Mesenchymal stem cell (in vitro differentiated cells and primary cell): ENCODE results near the gene PLA2G2E.
"Not testable (repeated sequence)": the region's sequence is repeated elsewhere in the genome, so short reads cannot be mapped to it uniquely, and the experiment has no call there.

Experiments used
- DNase-seq: peaks from one replicate; pipeline ENCODE4 v3.0.0-alpha.2; 2013
- H2AFZ ChIP-seq: one replicate; pipeline ENCODE4 v1.6.1; 2013; ENCODE audit warnings: low read depth, mild to moderate bottlenecking, control low read depth, inconsistent platforms, low read length, moderate library complexity
- H2AK5ac ChIP-seq: 2 replicates; pipeline ENCODE4 v1.6.1; 2013; ENCODE audit warnings: low read length, moderate library complexity, mild to moderate bottlenecking, inconsistent platforms; ENCODE audit not compliant: severe bottlenecking
- H2BK120ac ChIP-seq: one replicate; pipeline ENCODE4 v1.6.1; 2013; ENCODE audit warnings: low read depth, mild to moderate bottlenecking, inconsistent platforms, low read length, moderate library complexity
- H2BK12ac ChIP-seq, 2 experiments: one replicate each; pipeline ENCODE4 v1.6.1; 2013; ENCODE audit warnings: inconsistent platforms in 2 of 2, low read length in 2 of 2, mild to moderate bottlenecking in 2 of 2, moderate library complexity in 2 of 2, control low read depth in 1 of 2
- H2BK15ac ChIP-seq: one replicate; pipeline ENCODE4 v1.6.1; 2013; ENCODE audit warnings: mild to moderate bottlenecking, low read depth, inconsistent platforms; ENCODE audit not compliant: poor library complexity, severe bottlenecking
- H2BK5ac ChIP-seq: 2 replicates; pipeline ENCODE4 v1.6.1; 2013; ENCODE audit warnings: low read depth, mild to moderate bottlenecking, low read length, control low read depth, inconsistent platforms; ENCODE audit not compliant: poor library complexity, severe bottlenecking
- H3K14ac ChIP-seq, 2 experiments: one replicate each; pipeline ENCODE4 v1.6.1; 2013; ENCODE audit warnings: inconsistent platforms in 2 of 2, low read length in 2 of 2, control low read depth in 1 of 2, mild to moderate bottlenecking in 1 of 2, moderate library complexity in 1 of 2
- H3K18ac ChIP-seq, 2 experiments: one replicate each; pipeline ENCODE4 v1.6.1; 2013; ENCODE audit warnings: inconsistent platforms in 2 of 2, low read length in 2 of 2, control low read depth in 1 of 2, low read depth in 1 of 2, mild to moderate bottlenecking in 1 of 2
- H3K23ac ChIP-seq, 2 experiments: one replicate each; pipeline ENCODE4 v1.6.1; 2013; ENCODE audit warnings: inconsistent platforms in 2 of 2, low read length in 2 of 2, mild to moderate bottlenecking in 2 of 2, moderate library complexity in 2 of 2, control low read depth in 1 of 2
- H3K27ac ChIP-seq: 2 replicates; pipeline ENCODE4 v1.5.1; 2013; ENCODE audit warnings: mild to moderate bottlenecking, moderate library complexity, low read length, control low read depth, inconsistent platforms; ENCODE audit not compliant: poor library complexity, severe bottlenecking
- H3K27me3 ChIP-seq, 2 experiments: 2 replicates each; pipeline versions ENCODE4 v1.6.1 to v1.7.0; 2013; ENCODE audit warnings: low read length in 2 of 2, mild to moderate bottlenecking in 2 of 2, moderate library complexity in 2 of 2, control low read depth in 1 of 2, inconsistent platforms in 1 of 2; ENCODE audit not compliant: control insufficient read depth in 1 of 2, insufficient read depth in 1 of 2
- H3K36me3 ChIP-seq, 2 experiments: 2 replicates each; pipeline versions ENCODE4 v1.6.1 to v1.7.0; 2013; ENCODE audit warnings: low read length in 2 of 2, control low read depth in 1 of 2, inconsistent platforms in 1 of 2, low read depth in 1 of 2, mild to moderate bottlenecking in 1 of 2; ENCODE audit not compliant: insufficient read depth in 2 of 2, control insufficient read depth in 1 of 2
- H3K4ac ChIP-seq, 2 experiments: one replicate each; pipeline ENCODE4 v1.6.1; 2013; ENCODE audit warnings: inconsistent platforms in 2 of 2, low read length in 2 of 2, mild to moderate bottlenecking in 2 of 2, moderate library complexity in 2 of 2, control low read depth in 1 of 2, low read depth in 1 of 2
- H3K4me1 ChIP-seq: 2 replicates; pipeline ENCODE4 v1.6.1; 2013; ENCODE audit warnings: low read depth, low read length, control low read depth; ENCODE audit not compliant: control insufficient read depth, insufficient read depth
- H3K4me2 ChIP-seq: 2 replicates; pipeline ENCODE4 v1.6.1; 2013; ENCODE audit warnings: low read length, mild to moderate bottlenecking, inconsistent platforms; ENCODE audit not compliant: poor library complexity, severe bottlenecking
- H3K4me3 ChIP-seq, 2 experiments: 2 replicates each; pipeline versions ENCODE4 v1.5.1 to v1.7.0; 2013; ENCODE audit warnings: low read length in 2 of 2, mild to moderate bottlenecking in 2 of 2, control low read depth in 1 of 2, low read depth in 1 of 2; ENCODE audit not compliant: insufficient read depth in 1 of 2
- H3K79me1 ChIP-seq: replicated peaks from 2 replicates; pipeline ENCODE4 v1.6.1; 2013; ENCODE audit warnings: mild to moderate bottlenecking, control low read depth, low read length, inconsistent platforms; ENCODE audit not compliant: poor library complexity, severe bottlenecking
- H3K9ac ChIP-seq: 2 replicates; pipeline ENCODE4 v1.7.0; 2013; ENCODE audit warnings: mild to moderate bottlenecking, low read length, moderate library complexity
- H3K9me3 ChIP-seq: 2 replicates; pipeline ENCODE4 v1.7.0; 2013; ENCODE audit warnings: mild to moderate bottlenecking, low read length; ENCODE audit not compliant: control insufficient read depth
- H4K8ac ChIP-seq: one replicate; pipeline ENCODE4 v1.6.1; 2013; ENCODE audit warnings: inconsistent platforms, mild to moderate bottlenecking, low read length, moderate library complexity
- H4K91ac ChIP-seq: one replicate; pipeline ENCODE4 v1.6.1; 2013; ENCODE audit warnings: mild to moderate bottlenecking, low read length, inconsistent platforms
- WGBS: methylation state at CpG from one replicate; pipeline ENCODE4 v1.1.7; 2013; ENCODE audit warnings: mixed read lengths; 5-methylcytosine and 5-hydroxymethylcytosine counted together

PLA2G2E gene

DNA sequence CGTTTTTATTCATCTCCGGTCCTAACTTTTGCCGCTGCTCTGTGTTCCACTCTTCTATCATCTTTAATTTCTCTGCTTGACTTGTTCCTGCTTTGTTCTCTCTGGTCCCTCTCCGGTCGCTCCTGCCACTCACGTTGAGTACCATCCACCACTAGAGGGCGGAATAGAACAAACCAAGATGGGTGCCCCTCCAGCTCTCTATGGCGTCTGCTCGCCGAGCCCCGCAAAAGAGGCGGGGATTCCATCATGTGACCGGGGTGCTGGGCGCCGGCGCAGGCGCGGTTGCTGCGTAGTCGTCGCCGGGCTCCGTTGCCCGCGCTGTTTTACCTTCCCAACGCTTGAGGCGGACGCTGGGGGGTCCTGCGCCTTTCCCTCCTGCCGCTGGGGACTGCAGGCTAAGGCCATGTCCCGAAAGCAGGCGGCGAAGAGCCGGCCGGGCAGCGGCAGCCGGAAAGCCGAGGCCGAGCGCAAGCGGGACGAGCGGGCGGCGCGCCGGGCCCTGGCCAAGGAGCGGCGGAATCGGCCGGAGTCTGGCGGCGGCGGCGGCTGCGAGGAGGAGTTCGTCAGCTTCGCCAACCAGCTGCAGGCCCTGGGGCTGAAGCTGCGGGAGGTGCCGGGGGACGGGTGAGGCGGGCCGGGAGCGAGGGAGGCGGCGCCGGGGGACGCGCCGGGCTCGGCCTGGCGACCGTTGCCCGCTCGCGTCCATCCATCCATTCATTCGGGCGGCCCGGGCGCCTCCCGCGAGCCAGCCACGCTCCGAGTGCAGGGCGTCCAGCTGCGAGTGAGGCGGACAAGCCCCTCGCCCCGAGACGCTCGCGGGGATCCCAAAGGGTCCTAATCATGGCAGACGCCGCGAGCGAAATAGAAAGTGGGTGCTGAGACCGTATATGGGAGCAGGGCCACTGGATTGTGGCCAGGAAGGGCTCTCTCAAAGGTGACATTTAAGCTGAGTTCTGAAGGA, 41.0 kb downstream of the PLA2G2E start, which contains the start of gene OTUD3:
Gene OTUD3, plus strand, starts transcription at position 285 of the 961 bp plus-strand sequence. Its CDS starts 119 bp downstream, at position 404.
- Histone ChIP-seq H2BK5ac (peak within 1 kb of the TSS; percentile 78), H3K27me3 (no peaks in the 10 kb centered on the region), H3K4me3 (peak within 1 kb of the TSS; percentile 93 to 98), H3K36me3 (peaks cover 3% of the 10 kb centered on the region in 2 experiments), H3K14ac (peak within 1 kb of the TSS in 1 of 2 experiments; percentile 98), H2BK15ac (peak within 1 kb of the TSS; percentile 99), H4K91ac (peak within 1 kb of the TSS; percentile 36), H3K23ac (peak within 1 kb of the TSS in 1 of 2 experiments; percentile 28), H3K27ac (peak within 1 kb of the TSS; percentile 68), H2BK12ac (no peak within 1 kb of the TSS), H2AK5ac (peak within 1 kb of the TSS; percentile 45), H3K4me1 (no peaks in the 10 kb centered on the region), H3K4ac (peak within 1 kb of the TSS; percentile 57 to 89), H3K9me3 (no peaks in the 10 kb centered on the region), H2BK120ac (peak within 1 kb of the TSS; percentile 67), H4K8ac (peak within 1 kb of the TSS; percentile 10), H3K18ac (peak within 1 kb of the TSS; percentile 34 to 67), H3K79me1 (peaks cover 6% of the 10 kb centered on the region), H2AFZ (peak within 1 kb of the TSS; percentile 39), H3K9ac (peak within 1 kb of the TSS; percentile 95), H3K4me2 (peak within 1 kb of the TSS; percentile 92)
- WGBS: under 1% methylated on average over 82 of the region's 97 CpGs
- DNase-seq: peak; percentile 98

DNA sequence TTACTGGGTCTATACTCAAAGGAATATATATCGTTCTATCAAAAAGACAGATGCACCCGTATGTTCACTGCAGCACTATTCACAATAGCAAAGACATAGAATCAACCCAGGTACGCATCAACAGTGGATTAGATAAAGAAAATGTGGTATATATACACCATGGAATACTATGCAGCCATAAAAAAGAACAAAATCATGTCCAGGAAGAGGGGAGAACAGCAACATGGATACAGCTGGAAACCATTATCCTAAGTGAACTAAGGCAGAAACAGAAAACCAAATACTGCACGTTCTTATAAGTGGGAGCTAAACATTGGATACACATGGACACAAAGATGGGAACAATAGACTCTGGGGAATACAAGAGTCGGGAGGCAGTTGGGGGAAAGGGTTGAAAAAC, 42.6 kb downstream of the PLA2G2E start:
- not testable (repeated sequence) for H3K27me3 ChIP-seq, H4K8ac ChIP-seq, H2BK120ac ChIP-seq, H3K18ac ChIP-seq, H3K4ac ChIP-seq, H2BK5ac ChIP-seq, H3K79me1 ChIP-seq, H3K9ac ChIP-seq, DNase-seq, H4K91ac ChIP-seq, H3K27ac ChIP-seq, H2BK15ac ChIP-seq, H3K23ac ChIP-seq, H3K36me3 ChIP-seq, H3K9me3 ChIP-seq, H3K4me2 ChIP-seq, H3K4me3 ChIP-seq, H2BK12ac ChIP-seq, H2AFZ ChIP-seq, H3K14ac ChIP-seq, H3K4me1 ChIP-seq, H2AK5ac ChIP-seq
- 97% methylated on average over 4 of the region's 5 CpGs for WGBS

DNA sequence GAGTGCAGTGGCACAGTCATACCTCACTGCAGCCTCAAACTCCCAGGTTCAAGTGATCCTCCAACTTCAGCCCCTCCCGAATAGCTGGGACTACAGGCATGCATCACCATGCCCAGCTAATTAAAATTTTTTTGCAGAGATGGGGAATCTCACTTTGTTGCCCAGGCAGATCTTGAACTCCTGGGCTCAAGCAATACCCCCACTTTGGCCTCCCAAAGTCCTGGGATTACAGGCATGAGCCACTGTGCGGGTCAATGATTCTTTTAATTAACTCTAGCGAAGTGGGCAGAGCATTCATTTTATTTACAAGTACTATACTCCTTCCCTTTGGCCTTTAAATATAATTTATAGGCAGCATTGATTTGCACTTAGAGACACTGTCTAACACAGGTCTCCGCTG, 43.8 kb downstream of the PLA2G2E start:
- Histone ChIP-seq H2AFZ (no peak overlapping the region), H3K27ac (no peak overlapping the region), H3K36me3 (no peaks in the 10 kb centered on the region), H2BK15ac (no peak overlapping the region), H3K14ac (no peak overlapping the region), H3K9me3 (no peaks in the 10 kb centered on the region), H3K79me1 (peaks cover 2% of the 10 kb centered on the region), H3K4me3 (no peak overlapping the region), H2AK5ac (no peak overlapping the region), H2BK120ac (no peak overlapping the region), H3K4me1 (no peaks in the 10 kb centered on the region), H2BK5ac (no peak overlapping the region), H3K9ac (no peak overlapping the region), H3K4me2 (no peak overlapping the region), H2BK12ac (no peak overlapping the region), H4K91ac (no peak overlapping the region), H3K23ac (no peak overlapping the region), H3K27me3 (no peaks in the 10 kb centered on the region), H3K18ac (no peak overlapping the region), H4K8ac (no peak overlapping the region), H3K4ac (no peak overlapping the region)
- DNase-seq: no peak
- 92% methylated on average over 4 of the region's 4 CpGs for WGBS

DNA sequence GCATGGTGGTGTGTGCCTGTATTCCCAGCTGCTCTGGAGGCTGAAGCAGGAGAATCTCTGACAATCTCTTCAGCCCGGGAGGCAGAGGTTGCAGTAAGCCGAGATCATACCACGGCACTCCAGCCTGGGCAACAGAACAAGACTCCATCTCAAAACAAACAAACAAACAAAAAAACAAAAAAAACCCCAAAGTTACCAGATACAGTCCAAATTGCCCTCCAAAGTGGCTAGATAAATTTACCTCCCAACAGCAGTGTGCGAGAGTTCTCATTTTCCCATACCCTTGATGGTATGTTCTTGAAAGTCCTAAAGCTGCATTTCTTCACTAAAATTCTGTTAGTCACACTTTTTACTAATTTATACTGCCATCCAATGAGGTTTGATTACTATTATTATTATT, 44.2 kb downstream of the PLA2G2E start:
- Histone ChIP-seq H2BK15ac (no peak overlapping the region), H3K4me3 (no peak overlapping the region), H4K91ac (no peak overlapping the region), H2BK5ac (no peak overlapping the region), H3K23ac (no peak overlapping the region), H4K8ac (no peak overlapping the region), H2BK120ac (no peak overlapping the region), H3K4ac (no peak overlapping the region), H3K36me3 (no peaks in the 10 kb centered on the region), H3K4me1 (no peaks in the 10 kb centered on the region), H3K14ac (no peak overlapping the region), H3K27me3 (no peaks in the 10 kb centered on the region), H3K79me1 (peaks cover 2% of the 10 kb centered on the region), H3K4me2 (no peak overlapping the region), H2BK12ac (no peak overlapping the region), H2AK5ac (no peak overlapping the region), H2AFZ (no peak overlapping the region), H3K18ac (no peak overlapping the region), H3K9ac (no peak overlapping the region), H3K27ac (no peak overlapping the region), H3K9me3 (no peaks in the 10 kb centered on the region)
- WGBS: 97% methylated on average over 4 of the region's 4 CpGs
- DNase-seq: no peak
